Measurements from ENCODE around the gene SERPINA6.
"Not testable (repeated sequence)": the region's sequence is repeated elsewhere in the genome, so short reads cannot be mapped to it uniquely, and the experiment has no call there.

Gene SERPINA6

GRCh38 chr14:94291906-94292525 is 31.1 kb downstream of the SERPINA6 start:
- DNase-seq (ENCODE audit: low spot score), result no peak

GRCh38 chr14:94291159-94291905 is 31.8 kb downstream of the SERPINA6 start:
- DNase-seq (ENCODE audit: low spot score), result no peak

DNA sequence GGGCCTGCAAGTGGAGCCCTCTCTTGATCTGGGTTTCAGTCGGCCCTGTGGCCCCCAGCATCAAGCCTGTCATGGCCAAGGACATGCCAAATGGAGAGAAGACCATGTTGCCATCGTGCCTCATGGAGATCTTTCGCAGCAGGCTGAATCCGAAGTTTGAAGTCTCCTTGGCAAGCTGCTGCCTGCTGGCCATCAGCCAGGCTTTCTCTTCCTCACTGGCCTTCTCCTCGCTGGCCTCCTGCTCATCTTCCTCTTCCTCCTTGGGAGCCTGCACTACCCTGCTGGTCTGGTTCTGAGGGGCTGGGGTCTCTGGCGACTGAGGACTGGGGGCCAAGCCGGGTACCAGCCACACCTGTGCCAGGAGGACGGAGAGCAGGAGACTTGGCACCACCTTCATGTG is 32.9 kb downstream of the SERPINA6 start:
- no peak for DNase-seq (ENCODE audit: low spot score)

DNA sequence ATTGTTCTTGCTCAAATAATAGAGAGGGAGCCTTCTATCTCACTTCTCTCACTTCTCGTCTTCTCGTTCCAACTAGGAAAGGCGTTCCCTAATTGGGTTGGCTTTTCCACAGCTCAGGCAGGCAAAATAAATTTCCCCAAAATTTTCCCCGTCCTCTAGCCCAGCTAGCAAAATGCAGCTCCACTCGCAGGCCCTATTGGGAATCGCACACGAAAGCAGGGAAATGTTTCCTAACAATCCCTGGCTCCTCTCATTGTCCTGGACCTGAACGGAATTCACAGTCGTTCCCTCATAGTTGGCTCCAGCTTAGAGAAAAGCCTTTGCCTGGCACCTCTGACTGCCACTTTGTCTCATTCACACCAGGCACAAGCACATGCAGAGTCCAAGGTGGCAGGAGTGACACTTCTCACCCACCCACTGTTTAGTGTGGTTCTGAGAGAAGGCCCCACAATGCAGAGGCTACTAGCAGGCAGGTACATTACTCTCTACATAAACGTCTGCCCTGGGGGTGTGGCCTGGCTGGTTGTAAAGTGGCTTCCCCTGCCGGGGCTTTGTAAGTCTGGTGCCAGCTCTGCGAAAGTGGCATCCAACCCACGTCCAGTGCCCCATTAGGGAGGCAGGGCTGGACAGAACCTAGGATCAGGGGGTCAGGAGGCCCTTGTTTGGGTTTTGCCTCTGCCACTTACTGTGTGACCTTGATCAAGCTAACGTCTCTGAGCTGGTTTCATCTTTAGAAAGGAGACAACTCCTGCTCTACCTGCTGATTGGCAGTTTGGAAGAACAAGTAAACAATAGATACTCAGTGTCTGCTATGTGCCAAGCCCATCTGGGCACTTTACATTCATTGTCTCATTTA is 34.3 kb downstream of the SERPINA6 start:
- no peak for DNase-seq (ENCODE audit: low spot score)

DNA sequence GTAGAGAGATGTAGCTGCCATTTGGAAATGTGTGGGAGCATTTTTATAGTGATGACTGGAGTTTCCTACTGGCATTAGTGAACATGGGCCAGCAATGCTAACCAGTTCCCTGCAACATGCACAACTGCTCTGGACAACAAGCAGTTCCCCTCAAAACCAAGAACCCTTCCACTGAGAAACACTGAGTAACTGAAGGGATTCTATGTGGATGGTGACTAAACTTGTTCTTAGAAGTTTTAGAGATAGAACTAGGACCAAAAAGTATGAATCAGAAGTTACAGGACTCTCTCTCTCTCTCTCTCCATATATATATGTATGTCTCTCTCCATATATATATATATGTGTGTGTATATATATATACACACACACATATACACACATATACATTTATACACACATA is 38.0 kb downstream of the SERPINA6 start:
- no peak for DNase-seq (ENCODE audit: low spot score)

DNA sequence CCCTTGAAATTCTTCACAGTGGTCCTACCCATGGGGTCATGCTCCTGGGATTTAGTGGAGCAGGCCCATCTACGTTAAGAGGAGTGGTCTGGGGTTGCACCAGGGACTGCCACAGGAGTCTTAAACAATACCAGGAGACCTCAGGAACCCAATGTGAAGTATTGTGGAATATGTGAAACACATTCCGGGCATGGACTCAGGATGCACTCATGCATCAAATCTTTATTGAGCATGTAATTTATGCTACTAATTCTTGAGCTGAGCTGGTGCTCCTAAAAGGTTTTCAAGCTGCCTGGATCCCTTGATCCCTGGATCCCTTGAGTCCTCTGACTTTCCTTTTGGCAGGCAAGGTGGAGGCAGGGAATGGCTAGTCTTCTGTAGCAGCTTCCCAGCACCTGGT is 38.9 kb downstream of the SERPINA6 start:
- DNase-seq (ENCODE audit: low spot score), result no peak

DNA sequence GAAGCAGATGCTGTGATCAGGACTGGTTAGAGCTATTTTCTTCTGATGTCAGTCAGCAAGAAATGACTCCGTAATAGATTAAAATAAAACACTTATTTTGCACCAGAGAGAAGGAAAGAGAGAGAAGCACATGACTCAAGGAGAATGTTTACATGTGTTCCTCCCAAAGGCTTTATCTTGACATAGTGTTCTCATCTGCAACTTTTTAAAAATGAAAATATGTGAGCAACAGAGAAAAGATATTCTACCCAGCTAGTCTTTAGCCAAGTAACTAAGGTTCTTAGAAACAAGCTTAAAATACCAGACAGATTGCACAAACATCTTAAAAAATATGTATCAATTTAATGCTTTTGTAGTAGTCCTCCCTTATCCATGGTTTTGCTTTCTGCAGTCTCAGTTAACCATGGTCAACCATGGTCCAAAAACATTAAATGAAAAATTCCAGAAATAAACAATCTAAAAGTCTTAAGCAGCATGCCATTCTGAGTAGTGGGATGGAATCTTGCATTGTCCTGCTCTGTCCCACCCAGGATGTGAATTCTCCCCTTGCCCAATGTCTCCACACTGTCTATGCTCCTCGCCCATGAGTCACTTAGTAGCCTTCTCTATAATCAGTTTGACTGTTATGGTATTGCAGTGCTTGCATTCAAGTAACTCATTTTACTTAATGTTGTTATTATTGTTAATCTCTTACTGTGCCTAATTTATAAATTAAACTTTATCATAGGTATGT is 40.0 kb downstream of the SERPINA6 start:
- DNase-seq (ENCODE audit: low spot score), result no peak

DNA sequence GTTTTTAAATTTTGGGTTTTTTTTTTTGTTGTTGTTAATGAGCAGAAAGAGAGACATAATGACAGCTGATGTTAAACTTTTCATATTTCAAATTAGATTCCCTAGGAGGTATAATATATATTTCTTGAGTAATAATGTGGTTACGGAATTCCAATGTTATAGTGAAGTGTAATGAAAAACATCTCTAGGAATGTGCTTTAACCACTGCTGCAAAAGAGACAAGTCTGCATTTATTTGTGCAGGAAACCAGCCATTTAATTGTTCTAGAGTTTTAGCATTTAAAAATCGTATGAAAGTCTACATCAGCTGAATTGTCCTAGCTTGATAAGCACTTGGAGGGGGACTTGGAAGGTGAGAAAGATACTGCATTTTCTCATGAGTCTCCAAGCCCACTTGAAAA is 44.4 kb downstream of the SERPINA6 start:
- DNase-seq (ENCODE audit: low spot score), result no peak

DNA sequence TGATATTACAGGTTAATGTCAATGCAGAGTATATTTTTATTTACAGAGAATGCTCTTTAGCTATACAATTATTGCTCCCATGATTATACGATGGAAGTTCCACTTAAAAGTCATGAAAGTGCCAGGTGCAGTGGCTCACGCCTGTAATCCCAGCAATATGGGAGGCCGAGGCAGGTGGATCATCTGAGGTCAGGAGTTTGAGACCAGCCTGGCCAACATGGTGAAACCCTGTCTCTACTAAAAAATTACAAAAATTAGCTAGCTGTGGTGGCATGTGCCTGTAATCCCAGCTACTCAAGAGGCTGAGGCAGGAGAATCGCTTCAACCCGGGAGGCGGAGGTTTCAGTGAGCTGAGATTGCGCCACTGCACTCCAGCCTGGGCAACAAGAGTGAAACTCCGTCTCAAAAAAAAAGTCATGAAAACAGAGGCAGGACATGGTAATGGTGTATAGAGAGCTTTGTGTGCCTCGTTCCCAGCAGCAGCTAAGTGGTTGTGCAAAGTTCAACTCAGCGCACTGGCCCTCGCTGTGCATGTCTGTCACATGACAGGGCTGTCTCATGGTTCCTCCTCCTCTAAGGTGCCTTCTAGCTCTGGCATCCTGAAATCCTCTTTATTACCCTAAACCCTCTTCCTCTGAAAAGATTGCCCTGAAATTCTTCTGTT is 46.1 kb downstream of the SERPINA6 start:
- not testable (repeated sequence) for DNase-seq (ENCODE audit: low spot score)

GRCh38 chr14:94269156-94269555 is 54.0 kb downstream of the SERPINA6 start:
- no peak for DNase-seq (ENCODE audit: low spot score)

- not testable (repeated sequence) for DNase-seq (ENCODE audit: low spot score)
Observed at GRCh38 chr14:94268582-94268981, 54.6 kb downstream of the SERPINA6 start.

GRCh38 chr14:94267352-94267751 is 55.8 kb downstream of the SERPINA6 start:
- DNase-seq (ENCODE audit: low spot score), result no peak

DNA sequence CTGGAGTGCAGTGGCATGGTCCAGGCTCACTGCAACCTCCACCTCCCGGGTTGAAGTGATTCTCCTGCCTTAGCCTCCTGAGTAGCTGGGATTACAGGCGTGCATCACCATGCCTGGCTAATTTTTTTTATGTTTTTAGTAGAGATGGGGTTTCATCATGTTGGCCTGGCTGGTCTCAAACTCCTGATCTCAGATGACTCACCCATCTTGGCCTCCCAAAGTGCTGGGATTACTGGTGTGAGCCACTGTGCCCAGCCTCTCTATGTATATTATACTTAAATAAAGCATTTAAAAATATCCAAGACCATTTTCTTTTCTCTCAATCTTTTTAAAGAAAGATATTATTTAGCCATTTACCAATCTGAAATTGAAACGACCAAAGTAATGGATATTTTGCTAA is 58.9 kb downstream of the SERPINA6 start:
- not testable (repeated sequence) for DNase-seq (ENCODE audit: low spot score)
